H4 (cell line): ENCODE measurements around the gene GRAMD2A. TPM values are rescaled to one million over a fixed set of nuclear protein-coding genes. Genes with fewer than 3 reads are reported as not detected.

Source experiments
- DNase-seq: peaks from one replicate; pipeline ENCODE4 v3.0.0-alpha.2; 2015; ENCODE audit warnings: low spot score
- total RNA-seq: library from RNA; depleted of rRNA; stranded (reverse); fragments of >200 nt; shearing (Covaris generic); gene quantifications from 2 replicates; pipeline ENCODE4 v1.2.3, GENCODE V29; 2014; rRNA removed

The GRAMD2A gene
- total RNA-seq, result 0.18 and 0.33 TPM in 2 replicates

GRCh38 chr15:72197460-72198355 lies at the start of gene GRAMD2A:
Gene GRAMD2A, minus strand, starts transcription at chr15:72197787.
- no peak for DNase-seq

- DNase-seq, result no peak
Measured at GRCh38 chr15:72242775-72243370, 45.3 kb upstream of the GRAMD2A start.

DNA sequence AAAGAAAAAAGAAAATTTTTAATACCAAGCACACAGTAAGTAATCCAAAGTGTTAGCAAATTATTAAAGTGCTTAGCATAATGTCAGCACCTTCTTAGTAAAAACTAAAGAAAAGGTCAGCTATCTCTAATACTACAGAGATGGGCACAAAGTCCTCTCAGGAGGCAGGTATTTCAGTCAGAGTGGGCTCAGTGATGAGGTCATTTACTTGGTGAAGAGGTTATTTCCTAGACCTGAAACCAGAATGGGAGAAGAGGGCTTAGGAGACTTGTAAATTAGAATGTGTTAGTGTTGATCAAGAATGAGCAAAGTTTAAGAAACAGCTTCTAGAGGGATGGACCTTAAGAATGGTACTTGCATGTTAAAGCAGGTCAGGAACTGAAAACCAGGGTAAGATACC lies 42.1 kb upstream of the GRAMD2A start:
- no peak for DNase-seq

DNA sequence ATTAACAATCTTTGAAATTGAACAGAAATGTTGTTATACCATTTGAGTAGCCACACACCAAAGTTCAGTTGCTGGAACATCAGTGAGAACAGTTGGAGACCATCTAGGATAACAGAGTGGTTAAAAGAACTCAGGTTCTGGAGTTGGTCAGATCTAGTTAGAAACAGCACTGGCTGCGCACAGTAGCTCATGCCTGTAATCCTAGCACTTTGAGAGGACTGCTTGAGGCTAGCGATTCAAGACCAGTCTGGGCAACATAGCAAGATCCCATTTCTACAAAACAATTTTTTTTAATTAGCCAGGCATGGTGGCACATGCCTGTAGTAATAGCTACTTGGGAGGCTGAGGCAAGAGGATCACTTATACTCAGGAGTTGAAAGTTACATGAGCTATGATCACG lies 41.0 kb upstream of the GRAMD2A start:
- DNase-seq, result no peak

DNA sequence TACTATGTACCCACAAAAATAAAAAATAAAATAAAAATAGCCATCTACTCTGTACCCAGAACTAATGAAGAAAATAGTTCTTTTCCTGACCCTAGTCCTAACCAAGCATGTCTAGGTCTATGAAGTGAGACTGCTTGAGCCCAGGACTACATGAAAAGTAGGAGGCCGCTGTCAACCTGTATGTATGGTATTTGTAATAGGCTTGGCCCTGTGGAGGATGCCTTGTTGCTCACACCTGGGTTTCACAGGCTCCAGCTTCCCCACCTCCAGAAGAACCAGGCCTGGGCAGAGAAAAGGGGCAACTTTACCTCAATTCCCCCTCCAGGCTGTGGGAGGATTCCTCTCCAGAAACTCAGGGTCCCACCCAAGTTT lies 40.3 kb upstream of the GRAMD2A start:
- no peak for DNase-seq

DNA sequence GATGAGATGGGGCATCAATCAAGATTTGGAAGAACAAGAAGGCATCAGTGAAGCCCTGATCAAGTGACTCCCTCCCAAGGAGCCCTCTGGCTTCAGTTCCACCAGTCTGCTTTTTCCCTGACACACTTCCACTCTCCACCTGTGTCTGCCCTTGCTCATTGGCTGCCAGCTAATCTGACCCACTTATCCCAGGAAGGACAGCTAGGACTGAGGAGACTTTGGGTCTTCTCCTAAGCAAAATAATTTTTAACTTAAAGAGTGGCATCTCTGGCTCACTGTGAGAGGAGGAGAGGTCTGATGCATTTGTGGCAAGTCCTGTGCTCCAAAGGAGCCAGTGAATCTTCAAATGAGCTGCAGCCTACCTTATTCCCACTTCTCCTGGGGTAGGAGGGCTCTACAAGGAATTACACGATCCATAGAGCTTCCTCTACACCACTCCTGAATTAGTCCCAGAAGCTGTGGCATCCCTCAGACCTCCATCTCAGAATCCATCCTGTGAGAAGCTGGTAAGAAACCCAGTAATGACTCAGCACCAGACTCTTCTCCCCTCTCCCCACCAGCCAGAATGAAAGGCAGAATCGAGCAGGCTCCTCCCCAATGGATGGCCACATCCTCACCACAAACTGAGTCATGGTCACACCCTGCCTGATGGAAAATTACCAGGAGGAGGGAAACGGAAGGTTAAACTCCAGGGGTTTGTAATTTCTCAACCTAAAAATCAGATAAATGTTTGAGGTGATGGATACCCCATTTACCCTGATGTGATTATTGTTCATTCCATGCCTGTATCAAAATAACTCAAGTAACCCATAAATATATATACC lies 39.7 kb upstream of the GRAMD2A start:
- peak; percentile 98 for DNase-seq

GRCh38 chr15:72236381-72237003 lies 38.9 kb upstream of the GRAMD2A start:
- no peak for DNase-seq

GRCh38 chr15:72235298-72235697 lies 37.7 kb upstream of the GRAMD2A start:
- no peak for DNase-seq

GRCh38 chr15:72233769-72234168 lies 36.2 kb upstream of the GRAMD2A start:
- DNase-seq, result no peak

- peak; percentile 72 for DNase-seq
Measured at GRCh38 chr15:72231833-72232478, 34.4 kb upstream of the GRAMD2A start.

- peak; percentile 94 for DNase-seq
Measured at GRCh38 chr15:72231066-72231832, 33.7 kb upstream of the GRAMD2A start, which contains the start of gene PKM. Gene PKM, minus strand, starts transcription at chr15:72231190. Its CDS starts 12,093 bp downstream, at chr15:72219097.

- DNase-seq, result peak; percentile 88
Measured at GRCh38 chr15:72230197-72231065, 32.8 kb upstream of the GRAMD2A start.

DNA sequence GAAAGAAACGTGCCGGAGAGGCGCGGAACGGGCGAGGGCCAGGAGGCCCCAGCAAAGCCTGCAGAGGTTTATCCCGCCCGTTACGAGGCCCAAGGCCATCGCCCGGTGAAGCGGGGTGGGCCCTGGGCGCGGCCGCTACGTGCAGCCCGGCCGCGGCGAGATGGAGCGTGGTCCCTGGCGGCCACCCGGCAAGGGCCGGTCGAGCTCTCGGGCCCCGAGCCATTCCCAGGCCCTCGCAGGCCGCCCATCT lies 32.3 kb upstream of the GRAMD2A start:
- no peak for DNase-seq

- no peak for DNase-seq
Measured at GRCh38 chr15:72229076-72229946, 31.7 kb upstream of the GRAMD2A start.

GRCh38 chr15:72227720-72228119 lies 30.1 kb upstream of the GRAMD2A start:
- no peak for DNase-seq

DNA sequence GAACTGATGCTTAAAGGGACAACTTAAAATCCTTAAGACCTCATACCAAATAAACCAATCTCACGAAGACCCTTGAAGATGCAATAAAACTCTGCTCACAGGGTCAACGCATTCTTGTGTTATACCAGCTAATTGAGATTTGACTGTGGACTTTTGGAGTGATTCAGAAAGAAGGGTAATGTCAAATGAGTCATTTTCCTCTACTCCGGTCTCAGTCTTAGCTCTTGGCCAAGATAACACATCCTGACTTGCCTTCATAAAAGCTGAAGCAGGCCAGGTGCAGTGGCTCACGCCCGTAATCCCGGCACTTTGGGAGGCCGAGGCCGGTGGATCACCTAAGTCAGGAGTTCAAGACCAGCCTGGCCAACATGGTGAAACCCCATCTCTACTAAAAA lies 29.6 kb upstream of the GRAMD2A start:
- peak; percentile 53 for DNase-seq

GRCh38 chr15:72223278-72223677 lies 25.7 kb upstream of the GRAMD2A start:
- no peak for DNase-seq

- peak; percentile 68 for DNase-seq
Measured at GRCh38 chr15:72222393-72222792, 24.8 kb upstream of the GRAMD2A start.

DNA sequence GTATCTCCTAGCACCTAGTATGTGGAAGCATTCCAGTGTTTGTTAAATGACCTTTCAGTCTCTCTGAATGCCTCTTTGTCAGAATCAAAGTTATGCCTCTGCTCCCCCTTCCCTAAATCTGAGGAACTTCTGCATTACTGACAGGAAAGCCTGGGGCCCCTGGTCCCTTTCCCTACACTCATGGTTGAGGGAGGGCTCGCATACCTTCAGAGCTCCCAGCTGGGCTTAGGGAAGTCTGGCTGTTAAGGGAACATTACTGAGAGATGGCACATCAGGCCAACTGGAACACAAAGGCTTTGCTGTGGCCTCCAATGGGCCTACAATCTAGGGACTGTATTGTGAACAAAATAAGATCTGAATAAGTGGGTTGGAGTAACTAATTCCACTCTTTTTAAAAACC lies 23.1 kb upstream of the GRAMD2A start:
- DNase-seq, result no peak
